GM21723 (cell line): ENCODE data around the gene CORO2B.

Experiments used
- ATAC-seq: cut with Tn5 transposase; IDR thresholded peaks from one replicate; pipeline ENCODE4 v1.9.1; 2021; ENCODE audit warnings: mild to moderate bottlenecking, moderate library complexity; ENCODE audit not compliant: unreplicated experiment

CORO2B gene

DNA sequence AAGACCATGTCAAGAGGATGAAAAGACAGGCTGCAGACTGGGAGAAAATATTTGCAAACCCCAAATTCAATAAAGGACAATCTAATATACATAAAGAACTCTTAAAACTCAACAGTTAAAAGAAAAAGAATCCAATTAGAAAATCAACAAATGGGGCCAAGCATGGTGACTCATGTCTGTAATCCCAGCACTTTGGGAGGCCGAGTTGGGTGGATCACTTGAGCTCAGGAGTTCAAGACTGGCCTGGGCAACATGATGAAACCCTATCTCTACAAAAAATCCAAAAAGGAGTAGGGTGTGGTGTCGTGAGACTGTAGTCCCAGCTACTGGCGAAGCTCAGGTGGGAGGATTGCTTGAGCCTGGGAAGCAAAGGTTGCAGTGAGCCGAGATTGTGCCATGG, 184.3 kb downstream of the CORO2B start:
- no peak for ATAC-seq

DNA sequence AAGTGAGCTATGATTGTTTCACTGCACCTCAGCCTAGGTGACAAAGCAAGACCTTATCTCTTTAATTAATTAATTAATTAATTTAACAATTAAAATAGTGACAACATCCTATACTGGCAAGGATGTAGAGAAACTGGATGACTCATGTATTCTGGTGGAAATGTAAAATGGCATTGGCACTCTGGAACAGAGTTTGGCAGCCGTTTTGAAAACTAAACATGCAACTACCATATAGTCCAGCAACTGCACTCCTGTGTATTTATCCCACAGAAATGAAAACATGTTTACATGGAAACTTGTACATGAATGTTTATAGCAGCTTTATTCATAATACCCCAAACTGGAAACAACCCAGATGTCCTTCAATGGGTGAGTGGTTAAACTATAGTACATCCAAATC, 185.3 kb downstream of the CORO2B start:
- no peak for ATAC-seq

DNA sequence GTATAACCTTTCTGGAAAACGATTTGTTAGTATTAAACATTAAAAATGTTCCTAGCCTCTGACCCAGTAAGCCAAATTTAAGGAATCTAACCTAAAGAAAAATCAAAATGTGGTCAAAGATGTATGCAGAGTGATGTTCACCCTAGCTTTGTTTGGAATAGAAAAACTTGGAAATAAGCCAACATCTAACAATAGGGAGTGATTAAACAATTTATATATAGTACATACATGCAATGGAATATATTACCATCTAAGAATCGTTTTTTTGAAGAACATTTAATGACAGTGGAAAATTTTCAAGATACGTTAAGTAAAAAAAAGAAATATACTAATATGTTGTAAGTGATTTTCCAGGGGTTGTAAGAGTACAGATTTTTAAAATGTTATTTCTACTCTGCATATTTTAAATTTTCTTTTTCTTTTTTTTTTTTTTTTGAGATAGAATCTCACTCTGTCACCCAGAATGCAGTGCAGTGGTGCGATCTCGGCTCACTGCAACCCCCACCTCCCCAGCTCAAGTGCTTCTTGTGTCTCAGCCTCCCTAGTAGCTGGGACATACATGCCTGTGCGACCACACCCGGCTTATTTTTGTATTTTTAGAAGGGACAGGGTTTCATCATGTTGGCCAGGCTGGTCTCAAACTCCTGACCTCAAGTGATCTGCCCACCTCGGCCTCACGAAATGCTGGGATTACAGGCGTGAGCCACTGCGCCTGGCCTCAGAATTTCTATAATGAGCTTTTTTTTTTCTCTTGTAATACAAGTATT, 187.0 kb downstream of the CORO2B start:
- no peak for ATAC-seq

DNA sequence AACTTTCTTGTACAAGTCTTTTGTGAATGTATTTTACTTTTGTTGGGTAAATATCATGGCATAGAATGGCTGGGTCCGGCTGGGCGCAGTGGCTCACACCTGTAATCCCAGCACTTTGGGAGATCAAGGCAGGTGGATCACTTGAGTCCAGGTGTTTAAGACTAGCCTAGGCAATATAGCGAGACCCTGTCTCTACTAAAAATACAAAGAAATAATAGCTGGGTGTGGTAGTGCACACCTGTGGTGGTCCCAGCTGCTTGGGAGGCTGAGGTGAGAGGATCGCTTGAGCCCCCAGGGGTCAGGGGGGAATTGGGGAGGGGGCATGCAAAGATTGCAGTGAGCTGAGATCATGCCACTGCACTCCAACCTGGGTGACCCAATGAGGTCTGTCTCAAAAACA, 189.0 kb downstream of the CORO2B start:
- no peak for ATAC-seq

DNA sequence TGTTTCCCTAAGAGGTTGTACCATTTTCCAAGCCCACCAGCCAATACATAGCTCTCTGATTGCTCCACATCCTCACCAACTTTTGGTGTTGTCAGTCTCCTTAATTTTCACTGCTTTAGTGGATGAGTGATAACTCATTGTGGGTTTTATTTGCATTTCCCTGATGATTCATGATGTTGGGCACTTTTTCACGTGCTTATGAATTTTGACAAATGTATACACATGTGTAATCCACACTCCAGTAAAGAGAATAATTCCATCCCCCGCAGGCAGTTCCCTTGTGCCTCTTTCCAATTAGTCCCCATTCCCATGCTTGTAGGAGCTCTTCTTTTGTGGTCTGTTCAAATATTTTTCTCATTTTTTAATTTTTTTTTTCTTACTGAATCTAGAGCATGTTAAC, 189.5 kb downstream of the CORO2B start:
- no peak for ATAC-seq

DNA sequence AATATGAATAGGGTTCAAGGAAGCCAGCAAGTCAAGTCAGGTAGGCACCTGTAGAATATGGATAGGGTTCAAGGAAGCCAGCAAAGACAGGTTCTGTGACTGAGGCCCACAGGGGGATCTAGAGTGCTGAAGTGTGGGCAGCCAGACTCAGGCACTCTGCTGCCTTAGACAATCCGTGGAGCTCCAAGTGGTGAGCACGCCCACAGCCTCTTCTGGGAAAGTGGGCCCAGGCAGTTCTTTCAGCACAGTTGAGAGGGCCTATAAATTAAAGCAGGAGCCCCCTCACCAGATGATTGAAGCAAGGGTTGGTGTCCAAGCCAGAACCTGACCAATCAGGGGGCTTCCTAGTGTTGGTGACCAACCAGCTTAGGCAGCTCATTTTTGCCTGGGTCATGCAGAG, 190.9 kb downstream of the CORO2B start:
- no peak for ATAC-seq

DNA sequence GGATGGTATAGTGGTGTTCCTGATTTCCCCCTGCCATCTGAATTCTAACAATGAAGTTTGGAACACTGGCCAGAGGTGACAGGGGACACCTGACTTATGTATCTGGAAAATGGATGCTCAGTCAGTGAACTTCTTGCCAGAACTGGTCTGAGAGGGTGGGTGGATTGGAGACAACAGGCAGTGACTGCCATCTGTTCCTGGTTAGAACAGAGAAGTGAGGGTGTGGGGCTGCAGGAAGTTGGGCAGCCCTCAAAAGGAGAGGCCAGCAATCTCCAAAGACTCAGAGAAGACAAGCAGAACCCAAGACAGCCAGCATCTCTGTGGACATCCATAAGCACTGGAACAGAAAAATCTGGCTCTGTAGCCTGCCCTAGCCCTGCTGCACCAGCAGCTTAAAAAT, 191.4 kb downstream of the CORO2B start:
- ATAC-seq: no peak

DNA sequence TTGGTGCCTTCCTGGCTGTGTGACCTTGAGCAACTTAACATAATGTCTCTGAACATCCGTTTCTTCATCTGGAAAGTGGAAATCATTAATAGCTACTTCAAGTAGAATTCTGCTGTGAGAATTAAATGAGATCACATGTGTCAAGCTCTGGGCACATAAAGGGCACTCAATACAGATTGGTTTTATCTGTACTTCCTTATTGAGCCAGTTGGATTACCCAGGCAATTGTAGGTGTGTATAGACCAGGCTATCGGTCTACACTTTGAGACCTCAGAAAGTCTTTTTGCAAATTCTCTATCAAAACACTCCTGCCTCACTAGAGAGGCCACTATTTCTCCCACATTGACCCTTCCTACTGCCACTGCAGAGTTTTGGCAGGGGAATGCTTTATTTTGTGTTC, 194.2 kb downstream of the CORO2B start:
- ATAC-seq: no peak

DNA sequence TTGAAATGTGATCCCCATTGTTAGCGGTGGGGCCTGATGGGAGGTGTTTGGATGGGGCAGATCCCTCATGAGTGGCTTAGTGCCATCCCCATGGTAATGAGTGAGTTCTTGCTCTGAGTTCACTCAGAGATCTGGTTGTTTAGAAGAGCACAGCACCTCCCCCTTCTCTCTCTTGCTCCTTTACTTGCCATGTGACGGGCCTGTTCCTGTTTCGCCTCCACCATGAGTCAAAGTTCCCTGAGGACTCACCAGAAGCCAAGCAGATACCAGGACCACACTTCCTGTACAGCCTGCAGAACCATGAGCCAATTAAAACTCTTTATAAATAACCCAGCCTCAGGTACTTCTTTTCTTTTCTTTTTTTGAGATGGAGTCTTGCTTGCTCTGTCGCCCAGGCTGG, 195.3 kb downstream of the CORO2B start:
- ATAC-seq: no peak

DNA sequence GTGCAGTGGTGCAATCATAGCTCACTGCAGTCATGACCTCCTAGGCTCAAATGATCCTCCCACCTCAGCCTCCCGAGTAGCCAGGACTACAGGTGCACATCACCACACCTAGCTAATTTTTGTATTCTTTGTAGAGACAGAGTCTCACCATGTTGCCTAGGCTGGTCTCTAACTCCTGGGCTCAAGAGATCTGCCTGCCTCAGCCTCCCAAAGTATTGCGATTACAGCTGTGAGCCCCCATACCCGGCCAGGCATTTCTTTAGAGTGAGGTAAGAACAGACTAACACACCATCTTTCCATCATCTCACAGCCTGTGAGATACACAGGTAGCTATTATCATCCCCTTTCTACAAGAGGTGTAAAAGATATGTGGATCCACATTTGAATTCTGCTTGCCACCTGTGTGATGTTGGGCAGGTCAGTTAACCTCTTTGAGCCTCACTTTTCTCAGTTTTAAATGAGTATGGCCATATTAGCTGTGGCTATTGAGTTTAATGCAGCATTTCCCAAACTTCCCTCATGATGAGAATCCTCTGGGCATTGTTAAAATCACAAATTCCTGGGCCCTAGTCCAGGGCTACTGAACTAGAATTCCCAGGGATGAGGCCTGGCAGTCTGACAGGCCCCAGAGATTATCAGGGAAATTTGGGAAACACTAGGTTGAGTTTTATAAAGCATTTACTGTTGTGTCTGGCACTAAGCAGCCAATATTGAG, 195.9 kb downstream of the CORO2B start:
- ATAC-seq: no peak

DNA sequence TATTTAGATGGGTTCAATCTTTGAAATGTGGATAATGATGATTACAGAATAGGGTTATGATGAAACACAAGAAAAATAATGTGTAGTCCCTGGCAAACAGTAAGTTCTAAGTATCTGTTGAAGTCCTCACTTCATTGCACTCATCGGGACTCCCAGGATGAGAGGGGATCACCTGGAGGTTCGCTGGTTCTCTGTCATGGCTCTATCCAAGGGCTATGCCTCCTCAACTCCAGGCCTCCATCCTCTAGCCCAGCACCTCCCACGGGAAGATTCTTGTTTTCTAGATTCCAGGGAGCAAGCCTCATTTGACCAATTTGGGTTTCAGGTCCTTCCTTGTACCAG, 196.4 kb downstream of the CORO2B start:
- ATAC-seq: no peak

DNA sequence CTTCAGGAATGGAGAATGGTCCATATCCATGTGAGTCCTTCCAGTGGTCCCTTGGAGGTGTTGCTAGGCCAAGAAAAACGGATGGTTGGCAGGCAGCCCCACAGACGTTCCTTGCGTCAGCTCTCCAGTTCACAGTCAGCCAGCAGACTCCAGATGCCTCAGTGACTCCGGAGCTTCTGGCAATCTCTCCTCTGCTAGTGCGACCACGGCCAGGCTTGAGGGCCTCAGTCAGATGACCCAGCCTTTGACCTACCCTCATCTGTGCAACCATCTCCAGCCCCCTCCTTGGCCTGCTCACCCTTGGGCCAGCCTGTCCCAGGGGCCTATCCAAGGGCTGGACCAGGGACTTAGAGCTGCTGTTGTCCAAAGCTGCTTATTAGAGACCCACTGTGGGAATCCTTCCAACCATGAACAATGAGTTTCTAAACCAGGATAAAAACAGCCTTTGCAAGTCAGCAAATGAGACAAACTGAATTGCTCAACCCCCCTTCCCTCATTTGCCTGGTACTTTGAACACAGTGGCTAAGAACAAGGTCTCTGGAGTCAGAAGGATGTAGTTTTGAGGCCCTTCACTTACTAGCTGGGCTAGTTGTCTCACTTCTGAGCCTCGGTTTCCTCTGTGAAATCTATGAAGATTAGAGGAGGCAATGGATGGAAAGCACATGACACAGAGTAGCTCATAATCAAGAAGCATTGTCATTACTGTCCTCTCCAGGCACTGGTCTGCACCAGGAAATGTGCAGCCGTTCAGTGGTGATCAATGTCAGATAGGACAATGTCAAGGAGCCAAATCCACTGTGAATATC, 197.1 kb downstream of the CORO2B start:
- ATAC-seq: no peak

DNA sequence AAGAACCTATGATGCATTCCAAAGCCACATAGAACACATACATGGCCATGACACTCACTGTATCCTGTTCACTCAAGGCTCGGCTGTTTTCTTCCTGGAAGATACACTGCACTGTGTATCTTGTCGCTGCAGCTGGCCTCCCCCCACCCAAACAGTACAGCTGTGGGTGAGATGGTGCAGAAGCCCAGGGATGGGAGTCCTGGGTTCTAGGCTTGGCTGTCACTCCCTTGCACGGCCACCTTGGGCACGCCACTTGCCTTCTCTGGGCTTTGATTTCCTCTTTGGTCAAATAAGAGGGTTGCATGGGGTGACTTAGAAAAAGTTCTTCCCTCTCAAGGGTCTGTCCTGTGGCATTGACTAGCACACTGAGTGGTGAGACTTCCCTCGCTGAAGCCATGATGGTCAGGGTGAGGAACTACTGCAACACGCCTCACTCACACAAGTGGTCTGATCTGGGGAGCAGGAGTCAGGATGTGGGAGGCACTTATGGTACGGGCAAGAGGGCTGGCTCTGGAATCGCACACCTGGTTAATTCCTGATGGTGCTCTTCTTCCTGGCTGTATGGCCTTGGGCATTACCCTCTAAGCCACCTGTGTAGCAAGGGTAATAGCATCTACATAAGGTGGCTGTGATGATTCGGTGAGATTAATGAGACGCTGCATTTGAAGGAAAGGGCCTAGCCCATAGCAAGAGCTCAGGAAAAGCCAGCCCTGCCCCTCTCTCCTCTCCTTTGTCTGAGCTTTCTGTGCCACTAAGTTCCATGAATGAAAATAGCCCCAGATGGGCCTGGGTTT, 197.9 kb downstream of the CORO2B start:
- ATAC-seq: no peak
